HG02678 (cell line): Measurements from ENCODE around the gene NFATC1.

Experiments used
- ATAC-seq: cut with Tn5 transposase; IDR thresholded peaks from one replicate; pipeline ENCODE4 v1.9.1; 2021; ENCODE audit warnings: mild to moderate bottlenecking, moderate library complexity; ENCODE audit not compliant: unreplicated experiment

NFATC1 gene

GRCh38 chr18:79486356-79487182, 90.8 kb downstream of the NFATC1 start:
- ATAC-seq = no peak

GRCh38 chr18:79487183-79487800, 91.6 kb downstream of the NFATC1 start:
- ATAC-seq = no peak

- no peak for ATAC-seq
Observed at GRCh38 chr18:79487801-79488201, 92.1 kb downstream of the NFATC1 start.

GRCh38 chr18:79488311-79489050, 92.8 kb downstream of the NFATC1 start:
- no peak for ATAC-seq

- ATAC-seq = no peak
Observed at GRCh38 chr18:79489051-79489898, 93.5 kb downstream of the NFATC1 start.

GRCh38 chr18:79489899-79490625, 94.3 kb downstream of the NFATC1 start:
- no peak for ATAC-seq

GRCh38 chr18:79490626-79491041, 94.9 kb downstream of the NFATC1 start:
- ATAC-seq = no peak

GRCh38 chr18:79491081-79491551, 95.4 kb downstream of the NFATC1 start:
- ATAC-seq = no peak

GRCh38 chr18:79493211-79493800, 97.6 kb downstream of the NFATC1 start:
- ATAC-seq = no peak

- no peak for ATAC-seq
Observed at GRCh38 chr18:79493801-79494211, 98.1 kb downstream of the NFATC1 start.

GRCh38 chr18:79494936-79495335, 99.2 kb downstream of the NFATC1 start:
- no peak for ATAC-seq

- no peak for ATAC-seq
Observed at GRCh38 chr18:79495591-79496071, 99.9 kb downstream of the NFATC1 start.

- ATAC-seq = no peak
Observed at GRCh38 chr18:79496237-79496977, 100.7 kb downstream of the NFATC1 start.

- peak; percentile 54 for ATAC-seq
Observed at GRCh38 chr18:79496978-79497637, 101.4 kb downstream of the NFATC1 start.

- peak; percentile 92 for ATAC-seq
Observed at GRCh38 chr18:79497638-79498081, 101.9 kb downstream of the NFATC1 start.

- no peak for ATAC-seq
Observed at GRCh38 chr18:79498662-79499061, 102.9 kb downstream of the NFATC1 start.

- no peak for ATAC-seq
Observed at GRCh38 chr18:79501006-79501405, 105.3 kb downstream of the NFATC1 start.

GRCh38 chr18:79502782-79503181, 107.1 kb downstream of the NFATC1 start:
- no peak for ATAC-seq
